ENCODE data around the gene PCDHGB6.
"Not testable (repeated sequence)": the region's sequence is repeated elsewhere in the genome, so short reads cannot be mapped to it uniquely, and the experiment has no call there.

Gene PCDHGB6

DNA sequence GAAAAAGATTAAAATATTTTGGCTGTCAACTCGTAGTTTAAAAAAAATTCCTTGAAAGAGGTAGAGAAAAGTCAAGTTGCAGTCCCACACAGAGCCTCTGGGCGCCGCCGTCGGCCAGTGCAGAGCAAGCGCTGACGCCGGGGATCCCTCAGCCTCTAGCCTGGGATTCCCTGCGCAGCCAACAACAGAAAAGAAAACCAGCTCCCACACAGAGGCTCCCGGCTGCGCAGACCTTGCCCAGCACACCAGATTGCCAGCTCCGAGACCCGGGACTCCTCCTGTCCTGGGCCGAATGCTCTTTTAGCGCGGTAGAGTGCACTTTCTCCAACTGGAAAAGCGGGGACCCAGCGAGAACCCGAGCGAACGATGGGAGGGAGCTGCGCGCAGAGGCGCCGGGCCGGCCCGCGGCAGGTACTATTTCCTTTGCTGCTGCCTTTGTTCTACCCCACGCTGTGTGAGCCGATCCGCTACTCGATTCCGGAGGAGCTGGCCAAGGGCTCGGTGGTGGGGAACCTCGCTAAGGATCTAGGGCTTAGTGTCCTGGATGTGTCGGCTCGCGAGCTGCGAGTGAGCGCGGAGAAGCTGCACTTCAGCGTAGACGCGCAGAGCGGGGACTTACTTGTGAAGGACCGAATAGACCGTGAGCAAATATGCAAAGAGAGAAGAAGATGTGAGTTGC lies 9.8 kb downstream of the PCDHGB6 start, which contains the start of gene PCDHGB7:
TSS of gene PCDHGB7 (plus strand) at position 184 of the 679 bp plus-strand sequence. CDS start at position 367, 183 bp downstream.
- not testable (repeated sequence) for DNase-seq (ENCODE audit: low read depth in 2 of 3, low spot score in 2 of 3)

DNA sequence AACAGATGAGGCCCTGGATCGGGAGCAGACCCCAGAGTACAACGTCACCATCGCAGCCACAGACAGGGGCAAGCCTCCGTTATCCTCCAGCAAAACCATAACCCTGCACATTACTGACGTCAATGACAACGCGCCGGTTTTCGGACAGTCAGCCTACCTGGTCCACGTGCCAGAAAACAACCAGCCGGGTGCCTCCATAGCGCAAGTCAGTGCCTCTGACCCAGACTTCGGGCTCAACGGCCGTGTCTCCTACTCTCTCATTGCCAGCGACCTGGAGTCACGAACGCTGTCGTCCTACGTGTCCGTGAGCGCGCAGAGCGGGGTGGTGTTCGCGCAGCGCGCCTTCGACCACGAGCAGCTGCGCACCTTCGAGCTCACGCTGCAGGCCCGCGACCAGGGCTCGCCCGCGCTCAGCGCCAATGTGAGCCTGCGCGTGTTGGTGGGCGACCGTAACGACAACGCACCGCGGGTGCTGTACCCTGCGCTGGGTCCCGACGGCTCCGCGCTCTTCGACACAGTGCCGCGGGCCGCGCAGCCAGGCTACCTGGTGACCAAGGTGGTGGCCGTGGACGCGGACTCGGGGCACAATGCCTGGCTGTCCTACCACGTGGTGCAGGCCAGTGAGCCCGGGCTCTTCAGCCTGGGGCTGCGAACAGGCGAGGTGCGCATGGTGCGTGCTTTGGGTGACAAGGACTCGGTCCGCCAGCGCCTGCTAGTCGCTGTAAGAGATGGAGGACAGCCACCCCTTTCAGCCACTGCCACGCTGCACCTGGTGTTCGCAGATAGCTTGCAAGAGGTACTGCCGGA lies 11.5 kb downstream of the PCDHGB6 start:
- no peak for DNase-seq (ENCODE audit: low read depth in 2 of 3, low spot score in 2 of 3)

DNA sequence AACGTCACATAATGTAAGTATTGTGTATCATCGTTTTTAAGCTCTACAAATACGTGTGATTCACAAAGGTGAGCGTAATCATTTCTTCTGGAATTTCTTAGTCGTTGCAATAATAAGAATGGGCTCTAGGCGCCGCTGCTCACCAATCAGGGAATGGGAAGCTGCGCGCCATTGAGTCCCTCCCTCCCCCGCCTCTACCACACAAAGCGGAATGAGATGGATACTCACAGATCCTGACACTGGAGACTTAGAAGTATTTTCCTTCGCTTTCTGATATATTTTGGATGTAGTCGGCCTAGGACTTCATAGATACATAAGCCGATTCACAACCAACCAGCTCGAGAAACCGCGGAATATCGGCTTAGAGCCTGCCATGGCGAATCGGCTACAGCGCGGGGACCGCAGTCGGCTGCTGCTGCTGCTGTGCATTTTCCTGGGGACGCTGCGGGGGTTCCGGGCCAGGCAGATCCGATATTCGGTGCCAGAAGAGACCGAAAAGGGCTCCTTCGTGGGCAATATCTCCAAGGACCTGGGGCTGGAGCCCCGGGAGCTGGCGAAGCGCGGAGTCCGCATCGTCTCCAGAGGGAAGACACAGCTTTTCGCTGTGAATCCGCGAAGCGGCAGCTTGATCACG lies 13.2 kb downstream of the PCDHGB6 start, which contains the start of gene PCDHGA11:
TSS of gene PCDHGA11 (plus strand) at position 197 of the 634 bp plus-strand sequence. CDS start at position 374, 177 bp downstream.
- DNase-seq (ENCODE audit: low read depth in 2 of 3, low spot score in 2 of 3): no peak

DNA sequence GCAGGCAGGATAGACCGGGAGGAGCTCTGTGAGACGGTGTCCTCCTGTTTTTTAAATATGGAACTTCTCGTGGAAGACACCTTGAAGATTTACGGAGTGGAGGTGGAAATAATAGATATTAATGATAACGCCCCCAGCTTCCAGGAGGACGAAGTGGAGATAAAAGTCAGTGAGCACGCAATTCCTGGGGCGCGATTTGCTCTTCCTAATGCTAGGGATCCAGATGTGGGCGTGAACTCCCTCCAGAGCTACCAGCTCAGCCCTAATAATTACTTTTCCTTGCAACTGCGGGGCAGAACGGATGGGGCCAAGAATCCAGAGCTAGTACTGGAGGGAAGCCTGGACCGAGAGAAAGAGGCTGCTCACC lies 13.7 kb downstream of the PCDHGB6 start:
- DNase-seq (ENCODE audit: low read depth in 2 of 3, low spot score in 2 of 3): no peak

DNA sequence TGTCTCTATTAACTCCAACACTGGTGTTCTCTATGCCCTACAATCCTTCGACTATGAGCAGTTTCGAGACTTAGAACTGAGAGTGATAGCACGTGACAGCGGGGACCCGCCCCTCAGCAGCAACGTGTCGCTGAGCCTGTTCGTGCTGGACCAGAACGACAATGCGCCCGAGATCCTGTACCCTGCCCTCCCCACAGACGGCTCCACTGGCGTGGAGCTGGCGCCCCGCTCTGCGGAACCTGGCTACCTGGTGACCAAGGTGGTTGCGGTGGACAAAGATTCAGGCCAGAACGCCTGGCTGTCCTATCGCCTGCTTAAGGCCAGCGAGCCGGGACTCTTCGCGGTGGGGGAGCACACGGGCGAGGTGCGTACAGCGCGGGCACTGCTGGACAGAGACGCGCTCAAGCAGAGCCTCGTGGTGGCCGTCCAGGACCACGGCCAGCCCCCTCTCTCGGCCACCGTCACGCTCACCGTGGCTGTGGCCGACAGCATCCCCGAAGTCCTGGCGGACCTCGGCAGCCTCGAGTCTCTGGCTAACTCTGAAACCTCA lies 15.0 kb downstream of the PCDHGB6 start:
- no peak for DNase-seq (ENCODE audit: low read depth in 2 of 3, low spot score in 2 of 3)

GRCh38 chr5:141427783-141428426 lies 20.1 kb downstream of the PCDHGB6 start:
- DNase-seq (ENCODE audit: low read depth in 2 of 3, low spot score in 2 of 3): no peak

- no peak for DNase-seq (ENCODE audit: low read depth in 2 of 3, low spot score in 2 of 3)
These were observed 22.7 kb downstream of the PCDHGB6 start, which contains the start of gene PCDHGA12 for GRCh38 chr5:141430332-141431113. TSS of gene PCDHGA12 (plus strand) at chr5:141430507. CDS start at chr5:141430760, 253 bp downstream.

- no peak for DNase-seq (ENCODE audit: low read depth in 2 of 3, low spot score in 2 of 3)
These were observed 23.5 kb downstream of the PCDHGB6 start for GRCh38 chr5:141431286-141431685.

DNA sequence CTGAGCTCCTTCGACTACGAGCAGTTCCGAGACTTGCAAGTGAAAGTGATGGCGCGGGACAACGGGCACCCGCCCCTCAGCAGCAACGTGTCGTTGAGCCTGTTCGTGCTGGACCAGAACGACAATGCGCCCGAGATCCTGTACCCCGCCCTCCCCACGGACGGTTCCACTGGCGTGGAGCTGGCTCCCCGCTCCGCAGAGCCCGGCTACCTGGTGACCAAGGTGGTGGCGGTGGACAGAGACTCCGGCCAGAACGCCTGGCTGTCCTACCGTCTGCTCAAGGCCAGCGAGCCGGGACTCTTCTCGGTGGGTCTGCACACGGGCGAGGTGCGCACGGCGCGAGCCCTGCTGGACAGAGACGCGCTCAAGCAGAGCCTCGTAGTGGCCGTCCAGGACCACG lies 24.5 kb downstream of the PCDHGB6 start:
- not testable (repeated sequence) for DNase-seq (ENCODE audit: low read depth in 2 of 3, low spot score in 2 of 3)

- not testable (repeated sequence) for DNase-seq (ENCODE audit: low read depth in 2 of 3, low spot score in 2 of 3)
These were observed 24.9 kb downstream of the PCDHGB6 start for GRCh38 chr5:141432726-141433125.

DNA sequence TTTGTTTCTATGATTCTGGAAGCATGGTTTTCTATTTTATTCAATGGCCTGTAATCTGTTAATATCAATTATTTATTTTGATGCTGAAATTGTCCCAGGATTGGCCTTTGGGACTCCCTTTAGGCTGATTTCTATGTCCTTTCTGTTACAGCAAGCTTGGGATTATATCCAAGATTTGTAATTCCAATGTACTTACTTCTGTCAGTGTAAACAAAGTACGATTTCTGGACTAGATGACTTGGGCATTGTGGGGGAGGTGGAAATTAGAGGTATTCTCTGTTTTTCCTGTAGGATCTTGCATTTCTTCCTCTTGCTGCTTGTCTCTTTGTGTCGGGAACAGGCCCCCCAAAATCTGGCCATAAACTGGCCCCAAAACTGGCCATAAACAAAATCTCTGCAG lies 26.2 kb downstream of the PCDHGB6 start:
- DNase-seq (ENCODE audit: low read depth in 2 of 3, low spot score in 2 of 3): no peak

- no peak for DNase-seq (ENCODE audit: low read depth in 2 of 3, low spot score in 2 of 3)
These were observed 29.4 kb downstream of the PCDHGB6 start for GRCh38 chr5:141437221-141437620.

DNA sequence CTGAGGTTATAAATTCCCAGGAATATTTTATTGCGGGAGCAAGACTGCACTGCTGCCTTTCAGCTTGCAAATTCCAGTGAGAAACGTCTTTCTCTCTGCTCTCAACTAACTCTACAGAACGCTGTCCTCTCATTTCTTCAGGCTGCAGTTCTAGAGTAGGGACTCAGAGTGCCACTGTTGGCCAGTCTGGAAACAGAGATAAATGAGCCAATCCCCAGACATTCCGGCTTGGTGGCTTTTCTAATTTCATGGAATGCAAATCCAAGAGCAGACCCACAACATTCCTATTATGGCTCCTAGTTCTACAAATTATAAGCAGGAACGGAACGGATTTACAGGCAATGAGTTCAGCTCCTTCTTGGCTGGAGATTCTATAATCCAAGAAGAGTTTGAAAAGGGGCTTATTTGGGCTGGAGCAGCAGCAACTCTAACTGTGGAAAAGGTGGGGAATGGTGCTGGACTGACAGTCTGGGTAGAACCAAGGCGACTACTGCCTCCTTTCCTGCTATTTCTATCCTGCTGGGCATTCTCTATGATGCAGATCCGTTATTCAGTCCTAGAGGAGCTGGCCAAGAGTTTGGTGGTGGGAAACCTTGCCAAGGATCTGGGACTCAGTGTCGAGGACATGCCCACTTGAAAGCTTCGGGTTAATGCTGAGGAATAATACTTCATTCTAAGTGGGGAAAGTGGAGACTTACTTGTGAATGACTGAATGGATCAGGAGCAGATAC lies 31.8 kb downstream of the PCDHGB6 start:
- DNase-seq (ENCODE audit: low read depth in 2 of 3, low spot score in 2 of 3): no peak

GRCh38 chr5:141440341-141440740 lies 32.5 kb downstream of the PCDHGB6 start:
- DNase-seq (ENCODE audit: low read depth in 2 of 3, low spot score in 2 of 3): no peak

DNA sequence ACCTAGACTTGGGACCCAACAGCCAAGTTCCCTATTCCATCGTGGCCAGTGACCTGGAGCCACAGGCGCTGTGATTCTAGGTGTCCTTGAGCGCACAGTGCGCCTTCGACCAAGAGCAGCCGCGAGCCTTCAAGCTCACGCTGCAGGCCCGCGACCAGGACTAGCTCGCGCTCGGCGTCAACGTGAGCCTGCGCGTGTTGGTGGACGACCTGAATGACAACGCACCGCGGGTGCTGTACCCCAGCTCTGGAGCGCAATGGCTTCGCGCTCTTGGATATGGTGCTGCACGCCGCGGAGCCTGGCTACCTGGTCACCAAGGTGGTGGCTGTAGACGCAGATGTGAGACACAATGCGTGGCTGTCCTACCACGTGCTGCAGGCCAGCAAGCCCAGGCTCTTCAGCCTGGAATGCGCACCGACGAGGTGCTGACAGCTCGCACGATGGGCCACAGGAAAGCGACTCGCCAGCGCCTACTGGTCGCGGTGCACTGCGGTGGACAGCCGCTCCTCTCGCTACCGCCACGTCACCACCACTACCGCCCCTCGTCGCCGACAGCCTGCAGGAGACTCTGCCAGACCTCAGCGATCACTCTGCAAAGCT lies 33.9 kb downstream of the PCDHGB6 start:
- no peak for DNase-seq (ENCODE audit: low read depth in 2 of 3, low spot score in 2 of 3)
